GM20431 (cell line): Measurements from ENCODE around the gene C1QC.
"Not testable (repeated sequence)": the region's sequence is repeated elsewhere in the genome, so short reads cannot be mapped to it uniquely, and the experiment has no call there.

Experiments
- in situ Hi-C: fragments of 300-500 bp; cut with MseI, MboI; formaldehyde crosslinking; loops from one replicate; pipeline ENCODE4 v1.15.0; 2020; ENCODE audit warnings: low sequenced_read_pairs; ENCODE audit not compliant: unreplicated experiment

C1QC gene

DNA sequence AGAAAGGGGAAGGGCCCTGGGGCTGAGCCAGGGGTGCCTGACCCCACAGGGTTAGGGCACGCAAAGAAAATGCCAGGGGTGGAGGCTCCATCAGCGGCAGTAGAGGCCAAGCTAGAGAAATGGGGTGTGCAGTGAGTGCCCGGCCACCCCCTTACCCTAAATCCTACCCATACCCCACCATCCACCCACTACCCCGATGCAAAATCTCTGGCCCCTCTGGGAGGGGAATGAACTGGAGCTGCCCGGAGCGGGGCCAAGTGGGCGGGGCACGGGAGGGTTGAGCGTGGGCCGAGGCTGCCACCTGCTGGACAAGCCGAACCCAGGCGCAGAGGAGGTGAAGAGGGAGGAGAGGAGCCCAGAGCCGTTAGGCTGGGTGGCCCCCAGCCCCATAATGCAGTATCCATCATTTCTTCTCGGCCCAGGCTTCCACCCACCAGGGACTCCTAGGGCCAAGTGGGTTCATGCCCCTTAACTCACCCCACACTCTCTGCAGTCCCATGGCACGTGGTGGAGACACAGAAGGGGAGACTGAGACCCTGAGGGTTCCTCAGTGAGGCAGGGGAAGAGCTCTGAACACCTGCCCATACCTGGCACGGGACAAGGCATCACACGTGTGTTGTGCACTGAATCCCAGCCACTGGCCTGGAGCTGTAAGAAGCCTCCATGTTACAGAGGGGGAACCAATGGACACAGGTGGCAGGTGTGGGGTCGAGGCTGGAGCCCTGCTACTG, 1.4 kb upstream of the C1QC start:
- in situ Hi-C loops: loop anchor here (10.0 to 25.0 kb wide), 2 partner anchors 227 to 505 kb away; partner anchors contain the start of gene WNT4

DNA sequence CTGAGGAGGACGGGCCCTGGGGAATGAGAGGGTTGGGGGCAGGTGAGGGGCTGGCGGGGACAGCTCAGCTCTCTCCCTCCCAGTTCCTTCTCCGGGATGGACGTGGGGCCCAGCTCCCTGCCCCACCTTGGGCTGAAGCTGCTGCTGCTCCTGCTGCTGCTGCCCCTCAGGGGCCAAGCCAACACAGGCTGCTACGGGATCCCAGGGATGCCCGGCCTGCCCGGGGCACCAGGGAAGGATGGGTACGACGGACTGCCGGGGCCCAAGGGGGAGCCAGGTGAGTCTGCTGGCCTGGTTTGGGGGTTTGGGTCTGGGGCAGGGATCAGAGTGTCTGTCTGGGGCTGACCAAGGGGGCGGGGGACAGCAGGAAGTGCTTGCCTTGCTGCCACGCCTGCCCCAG, 495 bp downstream of the C1QC start:
- in situ Hi-C loops: loop anchor here (10.0 to 25.0 kb wide), 2 partner anchors 229 to 507 kb away; partner anchors contain the start of gene WNT4

DNA sequence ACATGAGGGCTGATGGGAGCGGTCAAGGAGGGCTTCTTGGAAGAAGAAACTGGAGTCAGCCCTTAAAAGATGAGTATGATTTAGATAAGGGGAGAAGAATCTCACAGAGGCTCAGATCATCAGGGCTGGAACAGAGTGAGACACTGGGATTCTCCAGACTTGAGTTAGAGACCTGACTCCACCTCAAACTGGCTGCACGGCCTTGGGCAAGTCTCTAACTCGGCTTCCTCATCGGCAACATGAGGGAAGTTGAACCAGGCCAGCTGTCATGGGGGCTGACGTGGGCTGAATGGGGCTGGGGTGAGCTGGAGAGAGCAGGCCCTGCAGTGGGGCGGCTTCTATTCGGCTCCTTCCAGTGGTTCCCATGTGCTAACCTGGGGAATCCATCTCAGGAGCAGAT, 2.5 kb downstream of the C1QC start:
- in situ Hi-C loops: loop anchor here (10.0 to 25.0 kb wide), 2 partner anchors 231 to 509 kb away; partner anchors contain the start of gene WNT4

DNA sequence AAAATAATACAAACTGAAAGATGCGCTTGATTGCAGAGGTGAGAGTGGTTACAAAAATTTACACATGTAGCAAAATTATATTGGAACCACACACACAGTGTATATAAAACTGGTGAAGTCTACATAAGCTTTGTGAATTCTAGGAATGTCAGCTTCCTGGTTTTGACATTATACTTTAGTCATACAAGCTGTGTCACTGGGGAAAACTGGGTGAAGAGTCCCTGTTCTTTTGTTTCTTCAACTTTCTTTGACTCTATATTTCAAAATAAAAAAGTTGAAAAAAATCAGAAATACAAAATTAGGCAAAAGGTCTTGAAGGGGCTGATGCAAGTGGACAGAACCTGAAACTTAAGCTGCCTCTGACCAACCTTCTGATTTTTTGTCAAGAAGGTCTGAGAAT, 3.0 kb downstream of the C1QC start:
- in situ Hi-C loops: loop anchor here (10.0 to 25.0 kb wide), 2 partner anchors 232 to 509 kb away; partner anchors contain the start of gene WNT4

DNA sequence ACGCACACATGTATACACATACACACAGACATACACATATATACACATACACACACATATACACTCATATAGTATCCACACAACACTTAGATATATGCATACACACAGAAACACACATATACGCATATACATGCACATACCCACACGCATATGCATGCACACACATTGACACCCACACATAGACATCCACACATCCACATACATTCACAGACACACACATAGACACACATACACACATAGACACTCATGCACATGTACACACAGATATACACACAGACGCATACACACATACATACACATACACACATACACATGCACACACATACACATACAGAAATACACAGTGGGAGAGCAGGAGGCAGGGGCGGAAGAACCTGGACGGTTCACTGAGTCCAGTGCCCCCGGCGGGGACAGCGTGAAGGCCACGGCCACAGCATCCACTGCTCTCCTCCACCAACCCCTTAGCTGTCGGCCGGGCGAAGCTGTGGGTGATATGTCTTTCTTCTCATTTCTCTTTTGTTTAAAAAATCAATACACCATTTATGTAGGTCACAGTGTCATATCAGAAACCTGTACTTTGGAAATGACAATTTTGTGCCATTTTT, 6.8 kb downstream of the C1QC start:
- in situ Hi-C loops: no loop called here

DNA sequence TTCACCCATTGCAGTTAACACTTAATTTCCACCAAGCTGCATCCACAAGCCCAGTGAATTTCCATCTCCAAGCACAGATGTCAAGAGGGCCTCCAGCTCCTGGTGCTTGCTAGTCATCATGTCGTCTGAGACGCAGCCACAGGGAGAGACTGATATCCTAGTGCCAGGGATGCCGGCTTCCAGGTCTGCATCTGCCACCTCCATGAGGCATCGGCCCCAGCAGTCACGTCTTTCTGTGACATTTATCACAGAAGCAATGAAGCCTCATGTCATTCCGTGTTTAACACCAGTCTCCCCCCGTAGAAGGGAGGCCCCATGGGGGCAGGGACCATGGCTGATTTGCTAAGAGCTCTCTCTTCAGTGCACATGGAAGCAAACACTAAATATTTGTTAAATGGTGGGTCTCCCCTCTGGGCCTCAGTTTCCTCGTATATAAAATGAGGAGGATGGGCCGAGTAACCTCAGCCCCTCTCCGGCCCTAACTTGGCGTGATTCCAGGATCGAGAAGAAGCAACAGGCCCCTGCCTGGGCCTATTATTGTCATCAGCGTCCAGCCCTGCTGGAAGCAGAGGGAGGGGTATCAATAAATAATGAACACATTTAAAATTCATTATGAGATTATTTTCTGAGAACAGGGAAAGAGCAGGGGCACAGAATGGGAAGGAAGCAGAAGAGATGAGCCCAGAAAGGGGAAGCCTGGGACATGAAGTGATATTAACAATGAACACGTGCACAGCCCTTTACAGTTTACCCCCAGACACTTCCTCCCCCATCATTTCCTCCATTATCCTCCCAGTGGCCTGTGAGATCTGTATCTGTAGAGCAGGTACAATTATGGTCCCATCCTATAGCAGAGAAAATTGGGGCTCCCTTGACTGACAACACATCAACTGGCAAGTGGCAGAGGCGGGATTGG, 8.8 kb downstream of the C1QC start:
- in situ Hi-C loops: no loop called here

DNA sequence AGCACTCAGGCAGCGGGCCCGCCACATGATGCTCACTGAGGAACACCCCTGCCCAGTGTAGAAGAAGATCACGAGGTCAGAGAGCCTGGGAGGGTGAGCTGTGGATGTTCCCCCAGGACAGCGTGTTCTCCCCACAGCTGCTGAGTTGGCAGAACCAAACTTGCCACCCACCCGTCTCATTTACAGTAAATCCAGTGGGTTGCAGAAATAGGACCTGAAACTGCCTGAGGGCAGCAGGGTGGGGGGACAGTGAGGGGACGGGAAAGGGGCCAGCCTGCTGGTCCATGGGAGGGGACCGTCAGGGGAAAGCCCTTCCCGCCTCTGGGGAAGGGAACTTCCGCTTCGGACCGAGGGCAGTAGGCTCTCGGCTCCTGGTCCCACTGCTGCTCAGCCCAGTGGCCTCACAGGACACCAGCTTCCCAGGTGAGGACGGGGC, 9.5 kb downstream of the C1QC start, which contains the start of gene C1QB:
TSS of gene C1QB (plus strand) at position 356 of the 436 bp plus-strand sequence. CDS start 6,227 bp downstream, outside the sequence.
- in situ Hi-C loops: no loop called here

DNA sequence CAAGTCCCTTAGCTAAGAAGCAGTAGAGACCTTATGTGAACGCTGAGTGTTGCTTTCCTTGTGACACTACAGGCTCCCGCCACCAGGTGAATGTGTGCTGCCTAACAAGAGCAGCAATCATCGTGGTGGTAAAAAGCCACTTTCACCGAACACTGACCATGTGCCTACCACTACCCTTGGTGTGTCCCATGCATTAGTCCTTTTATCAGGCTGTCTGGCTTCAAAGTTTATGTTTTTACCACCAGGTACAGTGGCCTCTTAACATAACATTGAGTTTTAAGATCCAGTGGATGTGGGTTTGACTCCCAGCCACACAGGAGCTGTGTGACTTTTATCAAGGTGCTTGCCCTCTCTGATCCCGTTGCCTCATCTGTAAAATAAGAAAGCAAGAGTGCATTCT, 11.3 kb downstream of the C1QC start:
- in situ Hi-C loops: no loop called here

DNA sequence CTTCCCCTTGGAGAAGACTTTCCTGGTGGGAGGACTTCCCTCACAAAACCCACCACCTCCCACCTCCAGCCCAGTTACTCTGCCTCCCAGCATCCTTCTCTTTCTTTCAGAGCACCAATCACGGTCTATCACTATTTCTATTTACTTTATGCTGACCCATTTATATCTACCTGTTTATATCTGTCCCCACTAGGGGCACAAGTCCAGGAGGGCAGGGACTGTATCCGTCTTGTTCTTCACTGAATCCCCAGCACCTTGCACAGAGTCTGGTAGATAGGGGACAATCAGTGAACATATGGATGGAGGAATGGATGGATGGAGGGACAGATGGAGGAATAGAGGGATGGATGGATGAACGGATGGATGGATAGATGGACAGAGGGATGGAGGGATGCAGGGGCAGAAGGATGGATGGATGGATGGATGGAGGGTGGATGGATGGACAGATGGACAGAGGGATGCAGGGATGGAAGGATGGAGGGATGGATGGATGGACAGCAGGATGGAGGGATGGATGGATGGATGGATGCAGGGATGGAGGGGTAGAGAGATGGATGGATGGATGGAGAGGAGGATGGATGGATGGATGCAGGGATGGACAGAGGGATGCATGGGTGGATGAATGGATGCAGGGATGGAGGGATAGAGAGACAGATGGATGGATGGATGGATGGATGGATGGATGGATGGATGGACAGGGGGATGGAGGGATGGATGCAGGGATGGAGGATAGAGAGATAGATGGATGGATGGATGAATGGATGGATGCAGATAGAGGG, 15.1 kb downstream of the C1QC start:
- in situ Hi-C loops: no loop called here

DNA sequence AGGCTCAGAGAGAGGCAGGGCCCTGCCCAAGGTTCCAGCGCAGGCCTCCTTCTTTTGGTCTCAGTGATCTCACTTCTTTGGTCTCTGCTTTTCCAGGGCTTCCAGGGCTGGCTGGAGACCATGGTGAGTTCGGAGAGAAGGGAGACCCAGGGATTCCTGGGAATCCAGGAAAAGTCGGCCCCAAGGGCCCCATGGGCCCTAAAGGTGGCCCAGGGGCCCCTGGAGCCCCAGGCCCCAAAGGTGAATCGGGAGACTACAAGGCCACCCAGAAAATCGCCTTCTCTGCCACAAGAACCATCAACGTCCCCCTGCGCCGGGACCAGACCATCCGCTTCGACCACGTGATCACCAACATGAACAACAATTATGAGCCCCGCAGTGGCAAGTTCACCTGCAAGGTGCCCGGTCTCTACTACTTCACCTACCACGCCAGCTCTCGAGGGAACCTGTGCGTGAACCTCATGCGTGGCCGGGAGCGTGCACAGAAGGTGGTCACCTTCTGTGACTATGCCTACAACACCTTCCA, 17.3 kb downstream of the C1QC start:
- in situ Hi-C loops: no loop called here

DNA sequence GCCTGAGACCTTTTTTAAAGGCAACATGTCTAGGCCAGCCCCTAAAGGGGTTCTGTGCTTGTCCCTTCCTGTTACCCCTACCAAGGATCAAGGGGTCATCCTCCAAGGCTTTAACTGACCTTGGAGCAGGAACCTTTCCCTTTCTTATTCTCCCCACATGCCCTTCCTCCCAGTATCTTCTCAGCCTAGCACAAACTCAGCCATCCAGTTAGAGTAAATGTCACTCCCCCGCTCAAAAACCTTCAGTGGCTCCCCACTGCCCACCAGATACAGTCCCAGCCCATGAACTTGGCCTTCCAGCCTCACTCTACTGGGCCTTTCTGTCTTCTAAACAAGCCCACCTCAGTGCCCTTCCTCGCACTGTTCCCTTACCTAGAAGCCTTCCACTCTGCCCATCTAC, 18.4 kb downstream of the C1QC start:
- in situ Hi-C loops: no loop called here

DNA sequence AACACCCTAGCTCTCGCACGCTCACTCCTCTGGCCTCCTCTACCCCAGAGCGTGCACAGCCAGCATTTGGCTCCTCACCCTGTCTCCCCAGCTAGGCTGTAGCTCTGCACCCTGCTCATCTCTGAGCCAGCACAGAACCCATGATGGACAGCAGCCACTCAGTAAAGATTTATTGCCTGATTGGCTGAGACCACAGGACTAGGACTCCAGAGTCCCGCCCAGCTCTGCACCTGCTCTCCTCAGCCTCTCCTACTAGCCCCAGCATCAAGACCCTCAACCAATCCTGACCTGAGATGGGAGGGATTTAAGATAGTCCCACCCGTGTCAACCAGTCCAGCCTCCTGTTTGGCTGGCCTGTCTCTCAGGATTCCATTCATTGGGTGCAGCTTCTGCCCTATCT, 18.9 kb downstream of the C1QC start:
- in situ Hi-C loops: no loop called here

DNA sequence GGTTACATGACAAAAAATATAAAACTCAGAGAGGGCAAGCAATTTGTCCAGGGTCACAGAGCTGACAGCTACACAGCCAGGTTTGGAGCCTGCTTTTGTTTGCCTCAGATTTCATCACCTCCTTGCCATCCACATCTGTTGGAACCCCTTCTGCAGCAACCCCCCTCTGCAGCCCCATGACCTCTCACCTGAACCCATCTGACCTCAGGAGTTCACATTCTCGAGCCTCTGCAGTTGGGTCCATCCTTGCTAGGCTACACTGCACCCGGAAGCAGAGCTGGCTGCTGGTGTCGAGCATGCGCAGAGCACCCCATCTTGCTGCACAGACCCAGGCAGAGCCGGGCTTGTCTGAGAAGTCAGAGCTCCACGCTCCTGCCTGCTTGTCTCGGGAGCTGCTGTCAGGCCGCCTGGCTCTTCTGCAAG, 19.6 kb downstream of the C1QC start:
- in situ Hi-C loops: no loop called here

DNA sequence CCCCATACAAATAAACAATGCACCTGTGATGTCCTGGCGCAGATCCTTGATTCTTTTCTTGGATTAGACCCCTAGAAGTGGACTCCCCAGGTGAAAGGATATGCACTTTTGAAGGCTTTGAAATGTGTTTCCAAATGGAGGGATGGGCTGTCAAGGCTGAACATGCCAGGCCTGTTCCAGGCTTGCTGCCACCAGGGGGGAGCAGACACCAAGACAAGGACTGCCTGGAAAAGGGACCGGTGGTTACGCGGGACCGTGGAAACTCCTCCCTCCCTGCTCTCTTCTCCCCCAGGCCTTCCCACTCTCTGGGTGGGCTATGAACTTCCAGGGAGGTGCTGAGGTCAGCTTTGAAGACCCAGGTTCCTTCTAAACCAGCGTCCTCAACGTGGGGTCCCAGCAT, 22.3 kb downstream of the C1QC start:
- in situ Hi-C loops: no loop called here

DNA sequence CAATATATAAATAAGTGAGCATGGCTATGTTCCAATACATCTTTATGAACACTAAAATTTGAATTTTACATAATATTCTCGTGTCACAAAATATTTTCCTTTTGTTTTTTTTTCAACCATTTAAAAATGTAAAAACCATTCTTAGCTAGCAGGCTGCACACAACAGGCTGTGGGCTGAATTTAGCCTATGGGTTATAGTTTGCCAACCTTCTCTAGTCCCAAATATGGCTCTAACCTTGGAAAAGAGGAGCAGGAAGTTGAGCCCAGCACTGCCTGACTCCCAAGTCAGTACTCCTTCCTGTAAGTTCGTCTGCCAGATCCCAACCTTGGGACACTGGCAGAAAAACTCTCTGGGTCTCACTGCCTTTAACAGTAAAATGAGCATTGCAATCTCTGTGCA, 23.0 kb downstream of the C1QC start:
- in situ Hi-C loops: no loop called here

DNA sequence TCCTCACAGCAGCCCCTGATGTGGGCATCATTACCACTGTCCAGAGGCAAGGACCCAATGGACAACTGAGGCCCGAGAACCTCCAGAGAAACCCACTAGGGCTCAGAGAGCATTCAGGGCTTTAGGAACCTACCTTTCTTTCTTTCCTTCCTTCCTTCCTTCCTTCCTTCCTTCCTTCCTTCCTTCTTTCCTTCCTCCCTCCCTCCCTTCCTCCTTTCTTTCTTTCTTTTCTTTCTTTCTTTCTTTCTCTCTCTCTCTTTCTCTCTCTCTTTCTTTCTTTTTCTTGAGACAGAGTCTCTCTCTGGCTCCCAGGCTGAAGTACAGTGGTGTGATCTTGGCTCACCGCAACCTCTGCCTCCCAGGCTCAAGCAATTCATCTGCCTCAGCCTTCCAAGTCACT, 25.4 kb downstream of the C1QC start:
- in situ Hi-C loops: not testable (repeated sequence)

DNA sequence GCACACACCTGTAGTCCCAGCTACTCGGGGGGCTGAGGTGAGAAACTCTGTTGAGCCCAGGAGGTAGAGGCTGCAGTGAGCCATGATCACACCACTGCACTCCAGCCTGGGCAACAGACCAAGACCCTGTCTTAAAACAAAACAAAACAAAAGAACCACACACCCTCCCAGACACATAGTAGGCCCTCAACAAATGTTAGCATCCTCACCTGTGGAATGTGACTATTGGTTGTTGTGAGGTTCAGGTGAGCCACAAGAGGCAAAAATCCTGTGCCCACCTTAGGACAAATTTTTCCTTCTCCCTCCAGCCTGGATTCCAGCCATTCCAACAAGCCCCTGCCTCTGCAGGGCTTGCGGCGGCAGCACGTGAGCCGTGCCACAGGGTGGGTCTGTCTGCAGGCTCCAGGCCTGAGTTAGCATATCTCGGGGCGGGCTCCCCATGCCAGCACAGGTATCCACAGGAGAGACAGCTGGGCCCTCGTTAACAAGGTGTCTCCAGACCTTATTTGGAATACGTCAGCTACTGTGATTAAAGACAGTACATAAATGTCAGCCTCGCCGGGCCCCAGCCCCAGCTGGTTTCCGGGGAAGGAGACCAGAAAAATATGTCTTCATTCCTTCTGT, 27.0 kb downstream of the C1QC start:
- in situ Hi-C loops: no loop called here

DNA sequence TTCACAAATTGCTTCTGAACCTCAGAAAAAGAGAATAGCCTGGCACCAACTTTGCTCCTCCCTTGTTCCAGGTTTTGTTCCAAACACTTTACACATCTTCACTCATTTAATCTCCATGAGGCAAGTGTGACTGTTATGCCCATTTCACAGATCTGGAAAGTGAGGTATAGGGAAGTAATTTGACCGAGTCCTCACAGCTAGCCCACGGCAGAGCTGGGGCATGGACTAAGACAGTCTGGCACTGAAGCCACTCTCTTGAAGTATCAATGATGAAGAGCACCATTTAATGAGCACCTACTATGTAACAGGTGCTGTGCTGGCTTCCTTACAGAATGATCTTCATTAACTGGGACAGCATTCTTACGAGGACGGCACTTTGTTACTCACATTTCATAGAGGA, 28.6 kb downstream of the C1QC start:
- in situ Hi-C loops: no loop called here
